WTC11 (cell line): ENCODE results near the gene MSS51.

Experiments used
- ATF2 ChIP-seq: sonication (generic); formaldehyde crosslinking; IDR thresholded peaks from 2 replicates; pipeline ENCODE4 v1.8.1; 2022; ENCODE audit warnings: low read depth, missing genetic modification reagents, borderline replicate concordance
- CTCF ChIP-seq: fragments of 200-600 bp; IDR thresholded peaks from 2 replicates; pipeline ENCODE4 v1.8.0; 2022; ENCODE audit warnings: antibody characterized with exemption
- E2F4 ChIP-seq: sonication (generic); formaldehyde crosslinking; IDR thresholded peaks from 2 replicates; pipeline ENCODE4 v1.8.1; 2022; ENCODE audit warnings: low read depth, mild to moderate bottlenecking, moderate library complexity, missing genetic modification reagents, borderline replicate concordance
- IRF2 ChIP-seq: sonication (generic); formaldehyde crosslinking; IDR thresholded peaks from 2 replicates; pipeline ENCODE4 v1.8.0; 2022; ENCODE audit warnings: low read depth, missing genetic modification reagents, borderline replicate concordance
- JUN ChIP-seq: sonication (generic); formaldehyde crosslinking; IDR thresholded peaks from 2 replicates; pipeline ENCODE4 v1.8.0; 2023; ENCODE audit warnings: mild to moderate bottlenecking, missing genetic modification reagents
- MLX ChIP-seq: sonication (generic); formaldehyde crosslinking; IDR thresholded peaks from 2 replicates; pipeline ENCODE4 v1.8.1; 2023; ENCODE audit warnings: mild to moderate bottlenecking, missing genetic modification reagents, moderate library complexity
- SMAD4 ChIP-seq: sonication (generic); formaldehyde crosslinking; IDR thresholded peaks from 2 replicates; pipeline ENCODE4 v1.8.0; 2022; ENCODE audit warnings: mild to moderate bottlenecking, missing genetic modification reagents
- SP1 ChIP-seq: sonication (generic); formaldehyde crosslinking; conservative IDR thresholded peaks from 2 replicates; pipeline ENCODE4 v1.8.1; 2022; ENCODE audit warnings: missing genetic modification reagents
- ZNF219 ChIP-seq: sonication (generic); formaldehyde crosslinking; IDR thresholded peaks from 2 replicates; pipeline ENCODE4 v1.8.0; 2023; ENCODE audit warnings: missing genetic modification reagents, mild to moderate bottlenecking, borderline replicate concordance
- ZNF263 ChIP-seq: sonication (generic); formaldehyde crosslinking; IDR thresholded peaks from 2 replicates; pipeline ENCODE4 v1.8.1; 2022; ENCODE audit warnings: low read depth, mild to moderate bottlenecking, moderate library complexity, missing genetic modification reagents
- ZNF396 ChIP-seq: fragments of 250-450 bp; sonication (Bioruptor Pico); IDR thresholded peaks from 2 replicates; pipeline ENCODE4 v1.8.0; 2021; ENCODE audit warnings: mild to moderate bottlenecking, moderate library complexity, borderline replicate concordance

- TF ChIP-seq CTCF (no peak), SP1 (CRISPR knock-in tag) (no peak), E2F4 (CRISPR knock-in tag) (no peak), ZNF263 (CRISPR knock-in tag) (no peak), SMAD4 (CRISPR knock-in tag) (no peak), JUN (CRISPR knock-in tag) (no peak), ZNF396 (CRISPR knock-in tag) (no peak), ATF2 (no peak), IRF2 (no peak), MLX (CRISPR knock-in tag) (no peak), ZNF219 (CRISPR knock-in tag) (no peak)
Observed at GRCh38 chr10:73413108-73413527, 20.2 kb downstream of the MSS51 start.
